Gastroesophageal sphincter (tissue), 3 donors: ENCODE measurements around the gene OR2C3.

Experiments
- CTCF ChIP-seq, 4 experiments: fragments of 200-600 bp in 2 of 4; fragments of 450-650 bp in 2 of 4; sonication (generic) in 1 of 4; IDR thresholded peaks; one replicate each; pipeline ENCODE4 v1.5.1; 2017 to 2019; ENCODE audit warnings: antibody characterized with exemption in 4 of 4, mild to moderate bottlenecking in 2 of 4, moderate library complexity in 2 of 4
- EP300 ChIP-seq: sonication (generic); formaldehyde crosslinking; IDR thresholded peaks from one replicate; pipeline ENCODE4 v1.6.1; 2017; ENCODE audit warnings: antibody characterized with exemption, mild to moderate bottlenecking
- POLR2A ChIP-seq, 2 donors: fragments of 450-650 bp; IDR thresholded peaks; one replicate each; pipeline ENCODE4 v1.6.1; 2017; ENCODE audit warnings: antibody characterized with exemption in 2 of 2, mild to moderate bottlenecking in 2 of 2, moderate library complexity in 1 of 2

DNA sequence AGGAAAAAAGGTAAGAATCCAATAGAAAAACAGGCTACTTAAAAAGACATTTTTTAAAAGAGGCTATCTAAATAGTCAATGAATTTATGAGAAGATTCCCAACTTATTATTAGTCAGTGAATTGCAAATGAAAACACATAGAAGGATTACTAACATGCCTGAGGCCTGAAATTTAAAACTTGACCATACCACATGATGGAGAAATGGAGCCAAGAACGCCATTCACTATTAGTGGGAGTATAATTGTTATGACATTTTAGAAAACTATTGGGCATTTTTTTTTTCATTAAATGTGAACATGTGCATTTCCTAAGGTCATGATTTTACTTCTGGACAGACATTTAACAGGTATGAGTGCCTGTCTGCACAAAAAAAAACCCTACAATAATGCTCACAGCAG, 53.5 kb downstream of the OR2C3 start:
- TF ChIP-seq CTCF (IDR thresholded peaks at IDR 0.05) (no peak), EP300 (no peak), POLR2A (IDR thresholded peaks at IDR 0.05) (no peak)
